Measurements from ENCODE around the gene BAZ2B. TPM values are rescaled to one million over a fixed set of nuclear protein-coding genes. Genes with fewer than 3 reads are reported as not detected.

The BAZ2B gene
- total RNA-seq, 4 donors from 2014 or later = 94.5 to 237 (median 145) TPM

- H3K9me3 ChIP-seq = no peaks in the 10 kb centered on the region
- no peak overlapping the region for H3K27ac ChIP-seq
- TF ChIP-seq, protein P1, sequence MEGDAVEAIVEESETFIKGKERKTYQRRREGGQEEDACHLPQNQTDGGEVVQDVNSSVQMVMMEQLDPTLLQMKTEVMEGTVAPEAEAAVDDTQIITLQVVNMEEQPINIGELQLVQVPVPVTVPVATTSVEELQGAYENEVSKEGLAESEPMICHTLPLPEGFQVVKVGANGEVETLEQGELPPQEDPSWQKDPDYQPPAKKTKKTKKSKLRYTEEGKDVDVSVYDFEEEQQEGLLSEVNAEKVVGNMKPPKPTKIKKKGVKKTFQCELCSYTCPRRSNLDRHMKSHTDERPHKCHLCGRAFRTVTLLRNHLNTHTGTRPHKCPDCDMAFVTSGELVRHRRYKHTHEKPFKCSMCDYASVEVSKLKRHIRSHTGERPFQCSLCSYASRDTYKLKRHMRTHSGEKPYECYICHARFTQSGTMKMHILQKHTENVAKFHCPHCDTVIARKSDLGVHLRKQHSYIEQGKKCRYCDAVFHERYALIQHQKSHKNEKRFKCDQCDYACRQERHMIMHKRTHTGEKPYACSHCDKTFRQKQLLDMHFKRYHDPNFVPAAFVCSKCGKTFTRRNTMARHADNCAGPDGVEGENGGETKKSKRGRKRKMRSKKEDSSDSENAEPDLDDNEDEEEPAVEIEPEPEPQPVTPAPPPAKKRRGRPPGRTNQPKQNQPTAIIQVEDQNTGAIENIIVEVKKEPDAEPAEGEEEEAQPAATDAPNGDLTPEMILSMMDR (IDR thresholded peaks at IDR 0.05) = no peak
- TF ChIP-seq POLR2A (IDR thresholded peaks at IDR 0.05) = no peak
- DNase-seq = no peak
- H3K36me3 ChIP-seq = no peaks in the 10 kb centered on the region
- peaks cover 0 to 5% of the 10 kb centered on the region in 2 donors for H3K4me1 ChIP-seq
- H3K4me3 ChIP-seq = no peak overlapping the region
- no peaks in the 10 kb centered on the region for H3K27me3 ChIP-seq
- intact Hi-C loops (cut with DNase I; ENCODE audit: low total_unique reads) = no loop called here
Observed at GRCh38 chr2:159455330-159455918, 160.9 kb downstream of the BAZ2B start.

DNA sequence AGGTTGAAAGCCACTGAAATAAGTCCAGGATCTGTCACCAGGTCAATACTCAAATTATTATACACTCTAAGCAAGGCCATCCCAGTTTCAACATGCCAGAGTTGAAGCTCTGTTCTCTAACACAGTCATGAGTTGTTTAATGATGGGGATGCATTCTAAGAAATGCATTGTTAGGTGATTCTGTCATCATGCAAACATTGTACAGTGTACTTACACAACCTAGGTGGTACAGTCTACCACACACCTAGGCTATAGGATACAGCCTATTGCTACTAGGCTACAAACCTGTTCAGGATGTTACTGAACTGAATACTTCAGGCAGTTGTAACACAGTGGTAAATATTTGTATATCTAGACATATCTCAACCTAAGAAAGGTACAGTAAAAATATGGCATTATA lies 162.2 kb downstream of the BAZ2B start:
- Histone ChIP-seq H3K27me3 (no peaks in the 10 kb centered on the region), H3K36me3 (no peaks in the 10 kb centered on the region), H3K9me3 (no peaks in the 10 kb centered on the region), H3K4me1 (peaks cover 0 to 5% of the 10 kb centered on the region in 2 donors), H3K4me3 (no peak overlapping the region), H3K27ac (no peak overlapping the region)
- DNase-seq = no peak
- intact Hi-C loops (cut with DNase I; ENCODE audit: low total_unique reads) = no loop called here
- TF ChIP-seq, protein P1 (IDR thresholded peaks at IDR 0.05) = no peak
- no peak for TF ChIP-seq POLR2A (IDR thresholded peaks at IDR 0.05)

DNA sequence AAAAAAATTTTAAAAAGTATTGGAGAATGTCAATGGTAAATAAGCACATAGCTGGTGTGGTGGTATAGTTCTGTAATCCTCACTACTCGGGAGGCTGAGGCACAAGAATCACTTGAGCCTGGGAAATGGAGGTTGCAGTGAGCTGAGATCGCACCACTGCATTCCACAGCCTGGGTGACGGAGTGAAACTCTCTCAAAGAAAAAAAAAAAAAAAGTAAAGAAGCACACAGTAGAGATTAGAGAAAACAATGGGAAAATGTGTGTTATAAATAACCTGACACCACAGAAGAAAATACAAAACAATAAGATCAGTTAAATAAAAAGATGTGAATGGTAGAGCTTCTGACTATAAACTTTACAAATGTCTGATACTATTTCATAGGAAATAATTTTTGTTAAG lies 166.2 kb downstream of the BAZ2B start:
- no peaks in the 10 kb centered on the region for H3K9me3 ChIP-seq
- no peak overlapping the region for H3K4me3 ChIP-seq
- intact Hi-C loops (cut with DNase I; ENCODE audit: low total_unique reads) = no loop called here
- no peaks in the 10 kb centered on the region for H3K4me1 ChIP-seq
- no peak for DNase-seq
- H3K27ac ChIP-seq = no peak overlapping the region
- H3K27me3 ChIP-seq = no peaks in the 10 kb centered on the region
- no peak for TF ChIP-seq POLR2A (IDR thresholded peaks at IDR 0.05)
- no peaks in the 10 kb centered on the region for H3K36me3 ChIP-seq

DNA sequence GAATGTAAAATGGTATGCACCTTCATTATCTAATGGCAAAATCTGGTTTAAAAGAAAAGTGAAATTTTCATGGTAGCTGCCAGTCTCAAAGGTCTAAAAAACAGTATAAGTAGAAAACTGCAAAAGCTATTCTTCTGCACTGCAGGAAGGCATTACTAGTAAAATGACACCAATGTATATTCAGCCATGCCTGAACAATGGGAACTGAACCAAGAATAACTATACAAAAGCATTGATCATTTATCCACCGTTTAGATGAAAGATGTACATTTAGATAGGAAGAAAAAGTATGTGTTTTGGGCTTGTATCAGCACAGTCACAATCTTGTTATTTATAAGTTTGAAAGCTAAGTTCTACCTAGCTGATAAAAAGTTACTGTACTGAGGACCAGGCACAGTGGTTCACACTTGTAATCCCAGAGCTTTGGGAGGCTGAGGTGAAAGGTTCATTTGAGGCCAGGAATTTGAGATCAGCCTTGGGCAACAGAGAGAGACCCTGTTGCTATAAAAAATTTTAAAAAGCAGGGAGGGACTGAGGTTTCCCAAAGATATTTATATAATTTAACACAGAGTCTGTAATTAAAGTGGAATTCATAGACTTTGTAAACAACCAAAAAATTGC lies 166.7 kb downstream of the BAZ2B start:
- DNase-seq = no peak
- Histone ChIP-seq H3K4me3 (no peak overlapping the region), H3K4me1 (no peaks in the 10 kb centered on the region), H3K36me3 (no peaks in the 10 kb centered on the region), H3K9me3 (no peaks in the 10 kb centered on the region), H3K27me3 (no peaks in the 10 kb centered on the region), H3K27ac (no peak overlapping the region)
- intact Hi-C loops (cut with DNase I; ENCODE audit: low total_unique reads) = no loop called here
- TF ChIP-seq POLR2A (IDR thresholded peaks at IDR 0.05) = no peak
- TF ChIP-seq, protein P1 (IDR thresholded peaks at IDR 0.05) = no peak

GRCh38 chr2:159446817-159447216 lies 169.5 kb downstream of the BAZ2B start:
- no peak for DNase-seq
- no peaks in the 10 kb centered on the region for H3K36me3 ChIP-seq
- no peaks in the 10 kb centered on the region for H3K9me3 ChIP-seq
- H3K27ac ChIP-seq = no peak overlapping the region
- TF ChIP-seq, protein P1 (IDR thresholded peaks at IDR 0.05) = no peak
- no peak for TF ChIP-seq POLR2A (IDR thresholded peaks at IDR 0.05)
- H3K27me3 ChIP-seq = no peaks in the 10 kb centered on the region
- H3K4me1 ChIP-seq = no peaks in the 10 kb centered on the region
- intact Hi-C loops (cut with DNase I; ENCODE audit: low total_unique reads) = no loop called here
- H3K4me3 ChIP-seq = no peak overlapping the region
